Aorta (tissue), 5 donors: ENCODE data around the gene ABHD5. TPM values are rescaled to one million over a fixed set of nuclear protein-coding genes. Genes with fewer than 3 reads are reported as not detected.

Experiments
- ATAC-seq: fragments of 200-7000 bp; cut with Tn5 transposase; one replicate; pipeline ENCODE4 v1.9.1; 2022; ENCODE audit warnings: moderate library complexity; ENCODE audit not compliant: low FRiP score
- DNase-seq, 2 donors: peaks; one replicate each; pipeline ENCODE4 v3.0.0-alpha.2; 2020
- H3K27ac ChIP-seq, 2 donors: one replicate each; pipeline ENCODE4 v1.5.1; 2013; ENCODE audit warnings: low read length in 2 of 2, mild to moderate bottlenecking in 2 of 2, moderate library complexity in 2 of 2, control low read depth in 1 of 2, inconsistent platforms in 1 of 2, low read depth in 1 of 2
- H3K27me3 ChIP-seq, 2 donors: one replicate each; pipeline ENCODE4 v1.6.1; 2013; ENCODE audit warnings: control low read depth in 1 of 2, low read length in 1 of 2, mild to moderate bottlenecking in 1 of 2, moderate library complexity in 1 of 2; ENCODE audit not compliant: insufficient read depth in 2 of 2, control insufficient read depth in 1 of 2
- H3K36me3 ChIP-seq, 2 donors: one replicate each; pipeline ENCODE4 v1.6.1; 2013; ENCODE audit warnings: control low read depth in 1 of 2, low read length in 1 of 2, mild to moderate bottlenecking in 1 of 2; ENCODE audit not compliant: insufficient read depth in 2 of 2, control insufficient read depth in 1 of 2
- H3K4me1 ChIP-seq, 2 donors: one replicate each; pipeline ENCODE4 v1.6.1; 2013; ENCODE audit warnings: low read length in 2 of 2, control low read depth in 1 of 2, mild to moderate bottlenecking in 1 of 2, moderate library complexity in 1 of 2; ENCODE audit not compliant: insufficient read depth in 2 of 2, control insufficient read depth in 1 of 2
- H3K4me3 ChIP-seq, 2 donors: one replicate each; pipeline ENCODE4 v1.5.1; 2013; ENCODE audit warnings: low read length in 2 of 2, control low read depth in 1 of 2, mild to moderate bottlenecking in 1 of 2
- H3K9me3 ChIP-seq: one replicate; pipeline ENCODE4 v1.6.1; 2013; ENCODE audit warnings: mild to moderate bottlenecking, low read length; ENCODE audit not compliant: control insufficient read depth
- WGBS, 2 donors: extraction: QIAGEN DNeasy Blood & Tissue Kit; methylation state at CpG; one replicate each; pipeline ENCODE4 v1.1.7; 2013; 5-methylcytosine and 5-hydroxymethylcytosine counted together
- intact Hi-C, 2 donors: fragments of 100-400 bp; cut with DNase I; formaldehyde crosslinking; loops; one replicate each; pipeline versions ENCODE4 v1.14.2 to v1.15.0; 2022
- polyA plus RNA-seq, 2 donors: library from polyadenylated mRNA; stranded (reverse); fragments of 200-250 nt; gene quantifications; one replicate each; pipeline ENCODE4 v1.2.3, GENCODE V29; 2013
- total RNA-seq, 2 donors: library from RNA; stranded (reverse); fragmentation: NEBNext Ultra II Directional; extraction: Animal tissue kit (Norgen Biotek cat#: 25700); gene quantifications; one replicate each; pipeline ENCODE4 v1.2.1, GENCODE V29; 2021
- donor health status: healthy with polysubstance abuse.
- donor health status: Bipolar disorder and iron deficiency.
- donor health status: DM: no; HTN: no; CAD: no.
- donor health status: DM: no; HTN: no; CAD: no.
- donor health status: DM: yes; HTN: yes; CAD: no.

The ABHD5 gene
- total and polyA plus RNA-seq, 4 donors = 8.6 to 28.8 (median 15.4) TPM

DNA sequence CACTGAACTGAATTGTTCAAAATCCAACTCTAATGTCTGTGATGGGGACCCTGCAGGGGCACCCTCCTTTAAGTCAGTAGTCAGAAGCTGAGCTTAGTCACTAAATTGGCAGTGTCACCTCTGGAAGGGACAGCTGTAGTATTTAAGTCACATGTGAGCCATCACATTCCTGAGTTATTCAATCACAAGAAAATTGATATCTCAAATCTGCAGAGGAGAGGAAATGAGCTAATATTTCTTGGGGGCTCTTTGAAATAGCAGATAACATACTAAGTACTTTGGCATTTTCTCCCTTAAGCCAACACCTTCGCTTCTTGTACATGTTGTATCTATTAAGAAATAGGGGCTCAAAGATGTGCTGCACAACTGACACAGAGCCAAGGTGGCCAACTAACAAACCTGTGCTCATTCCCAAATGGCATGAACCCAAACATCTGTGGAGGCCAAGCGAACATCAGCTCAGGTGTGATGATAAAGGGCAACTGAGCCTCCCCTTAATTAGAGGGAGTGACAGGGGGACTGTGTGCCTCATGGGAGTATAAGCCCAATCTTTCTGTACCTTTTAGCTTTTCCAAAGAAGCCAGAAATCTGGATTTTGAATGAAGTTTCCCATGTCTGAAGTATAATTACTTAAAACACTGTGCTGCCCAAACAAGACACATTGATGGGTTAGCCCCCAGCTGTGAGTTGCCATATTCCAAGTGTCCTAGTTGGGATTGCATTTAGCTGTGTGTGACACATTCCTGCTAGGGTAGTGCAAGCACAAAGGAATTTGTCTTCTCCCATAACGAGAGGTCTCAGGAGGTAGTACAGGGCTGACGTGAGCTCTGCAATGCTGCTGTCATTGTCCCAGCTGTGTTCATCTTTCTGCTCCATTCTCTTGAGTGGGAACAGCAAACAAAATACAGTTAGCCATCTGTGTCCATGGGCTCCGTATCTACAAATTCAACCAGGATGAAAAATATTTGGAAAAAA, 63.3 kb downstream of the ABHD5 start:
- Histone ChIP-seq H3K4me3 (no peak overlapping the region), H3K9me3 (no peaks in the 10 kb centered on the region), H3K36me3 (no peaks in the 10 kb centered on the region), H3K27me3 (no peaks in the 10 kb centered on the region), H3K27ac (no peak overlapping the region), H3K4me1 (no peaks in the 10 kb centered on the region)
- WGBS, 2 donors = 42 to 46% methylated on average over 5 of the region's 5 CpGs
- intact Hi-C loops = no loop called here
- ATAC-seq (no peak), DNase-seq (no peak)

DNA sequence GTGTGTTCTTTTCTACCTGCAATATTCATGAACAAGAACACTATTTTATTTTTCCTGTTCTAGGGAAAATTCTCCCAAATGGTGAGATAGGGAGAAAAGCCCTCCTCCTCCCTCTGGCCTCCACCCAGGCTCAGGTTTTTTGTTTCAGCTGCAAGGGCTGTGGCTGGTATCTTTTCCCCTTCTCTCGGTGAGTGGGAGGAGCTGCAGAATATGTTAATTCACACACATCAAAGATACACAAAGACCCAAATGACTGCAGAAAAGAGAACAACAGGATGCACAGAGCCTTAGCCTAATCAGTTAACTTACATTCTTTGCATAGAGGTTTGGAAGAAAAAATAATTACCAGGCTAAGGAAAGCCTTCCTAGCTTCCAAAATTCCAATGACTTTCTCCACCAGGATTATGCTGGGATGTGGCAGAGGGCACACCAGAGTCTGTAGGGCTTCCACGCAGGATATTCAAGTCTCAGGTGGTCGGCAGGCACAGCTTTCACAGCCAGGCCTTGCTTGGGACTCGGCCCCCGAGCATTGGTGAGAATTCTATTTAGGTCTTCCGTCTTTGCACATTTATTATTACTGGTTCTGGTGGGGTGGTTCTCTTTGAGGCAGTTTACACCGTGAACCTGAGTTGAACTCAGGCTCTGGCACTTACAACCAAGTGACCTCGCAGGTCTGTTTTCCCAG, 64.9 kb downstream of the ABHD5 start:
- WGBS, 2 donors = 67 to 75% methylated on average over 8 of the region's 8 CpGs
- intact Hi-C loops = loop anchor here in 1 of 2 donors (5.0 kb wide), 1 partner anchor 63 kb away; the partner anchor contains the start of gene ABHD5

DNA sequence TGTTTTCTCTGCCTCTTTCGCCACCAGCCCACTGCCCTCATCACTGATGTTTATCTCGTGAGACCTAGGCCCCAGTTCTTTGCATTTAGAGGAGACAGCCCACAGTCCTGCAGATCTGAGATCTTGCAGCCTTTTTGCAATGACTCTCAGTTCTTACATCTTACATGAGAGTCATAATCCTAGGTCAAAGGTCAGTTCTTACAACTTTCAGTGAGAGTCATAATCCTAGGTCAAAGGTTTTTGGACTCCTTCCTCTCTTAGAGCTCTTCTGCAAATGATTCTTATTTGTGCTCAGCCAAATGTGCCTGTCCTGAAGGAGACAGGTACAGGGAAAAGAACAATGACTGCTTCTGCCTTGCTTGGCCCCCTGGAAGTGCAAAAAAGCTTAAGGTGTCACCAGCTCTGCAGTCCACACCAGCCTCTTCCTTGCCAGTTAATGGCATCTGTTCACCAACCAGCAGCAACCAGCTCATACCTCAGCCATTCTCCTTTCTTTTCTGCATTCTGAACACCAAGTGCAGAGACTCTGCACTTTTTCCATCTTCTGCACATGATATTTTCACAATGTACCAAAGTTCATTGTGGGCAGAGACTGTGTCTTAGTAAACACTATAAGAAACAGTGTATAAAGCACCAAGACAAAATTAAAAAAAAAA, 67.1 kb downstream of the ABHD5 start:
- H3K9me3 ChIP-seq = no peaks in the 10 kb centered on the region
- ATAC-seq (no peak), DNase-seq (no peak)
- no peaks in the 10 kb centered on the region for H3K36me3 ChIP-seq
- H3K4me3 ChIP-seq = no peak overlapping the region
- no peak overlapping the region for H3K27ac ChIP-seq
- 94 to 96% methylated on average over 2 of the region's 2 CpGs for WGBS, 2 donors
- no peaks in the 10 kb centered on the region for H3K4me1 ChIP-seq
- intact Hi-C loops = loop anchor here in 1 of 2 donors (5.0 kb wide), 1 partner anchor 65 kb away; the partner anchor contains the start of gene ABHD5
- H3K27me3 ChIP-seq = no peaks in the 10 kb centered on the region

More for the DNA sequence above, 64.9 kb downstream of the ABHD5 start:
- ATAC-seq = no peak
- no peak overlapping the region for H3K4me3 ChIP-seq
- DNase-seq = no peak
- H3K36me3 ChIP-seq = no peaks in the 10 kb centered on the region
- no peaks in the 10 kb centered on the region for H3K9me3 ChIP-seq
- H3K27me3 ChIP-seq = no peaks in the 10 kb centered on the region
- no peaks in the 10 kb centered on the region for H3K4me1 ChIP-seq
- H3K27ac ChIP-seq = no peak overlapping the region

DNA sequence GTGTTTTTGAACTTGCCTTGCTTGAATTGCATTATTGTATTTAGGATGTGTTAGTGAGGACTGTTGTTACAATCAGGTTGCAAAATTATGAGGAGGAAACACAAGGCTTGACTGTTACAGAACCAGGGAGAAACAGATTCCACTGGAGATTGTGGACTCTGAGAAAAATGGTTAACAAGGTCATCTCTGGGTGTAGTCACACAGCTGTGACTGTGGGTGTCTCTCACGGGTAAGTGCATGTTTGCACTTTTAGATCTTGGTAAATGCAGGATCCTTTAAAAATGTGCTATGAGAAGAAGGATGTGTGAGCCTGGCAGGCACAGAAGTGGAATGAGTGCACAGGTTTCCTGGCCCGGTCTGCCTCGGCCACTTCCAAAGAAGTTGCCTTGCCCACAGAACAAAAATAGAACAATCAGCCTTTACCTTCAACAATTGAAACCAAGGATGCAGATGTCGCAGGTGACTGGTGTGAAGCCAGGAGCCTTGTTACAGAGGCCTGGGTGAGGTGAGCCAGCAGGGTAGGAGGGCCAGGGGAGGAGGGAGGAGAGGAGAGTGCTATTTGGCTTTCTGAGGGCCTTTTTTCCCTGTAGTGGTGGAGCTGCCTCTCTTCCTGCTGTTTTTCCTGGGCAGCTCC, 68.0 kb downstream of the ABHD5 start:
- WGBS, 2 donors = 11 to 12% methylated on average over 4 of the region's 4 CpGs
- intact Hi-C loops = loop anchor here in 1 of 2 donors (5.0 kb wide), 1 partner anchor 66 kb away; the partner anchor contains the start of gene ABHD5
- Histone ChIP-seq H3K27me3 (no peaks in the 10 kb centered on the region), H3K9me3 (no peaks in the 10 kb centered on the region), H3K36me3 (no peaks in the 10 kb centered on the region), H3K4me3 (no peak overlapping the region), H3K4me1 (no peaks in the 10 kb centered on the region), H3K27ac (no peak overlapping the region)
- ATAC-seq = no peak
- DNase-seq = no peak

- H3K36me3 ChIP-seq = no peaks in the 10 kb centered on the region
- no peak for ATAC-seq
- intact Hi-C loops = loop anchor here in 1 of 2 donors (5.0 kb wide), 1 partner anchor 67 kb away; the partner anchor contains the start of gene ABHD5
- H3K9me3 ChIP-seq = no peaks in the 10 kb centered on the region
- 46 to 48% methylated on average over 6 of the region's 6 CpGs for WGBS, 2 donors
- H3K4me3 ChIP-seq = no peak overlapping the region
- DNase-seq = no peak
- no peaks in the 10 kb centered on the region for H3K27me3 ChIP-seq
- no peaks in the 10 kb centered on the region for H3K4me1 ChIP-seq
- no peak overlapping the region for H3K27ac ChIP-seq
Measured at GRCh38 chr3:43759297-43759782, 68.6 kb downstream of the ABHD5 start.

DNA sequence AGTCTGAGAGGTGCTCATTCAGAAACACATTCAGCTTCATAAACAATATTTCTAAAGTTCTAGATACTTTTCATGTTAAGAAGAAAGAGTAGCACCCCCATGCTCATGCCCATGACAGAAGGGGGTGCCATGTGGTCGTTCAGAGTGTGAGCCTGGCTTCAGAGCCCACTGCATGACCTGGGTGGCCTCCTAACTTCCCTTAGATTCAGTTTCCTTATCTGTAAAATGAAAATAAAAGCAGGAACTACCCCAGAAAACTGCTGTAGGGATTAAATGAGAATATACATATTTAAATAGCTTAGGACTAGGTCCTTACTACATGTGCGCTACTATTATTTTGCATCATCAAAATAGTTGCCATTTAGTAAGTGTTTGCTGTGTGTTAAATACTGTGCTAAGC, 69.2 kb downstream of the ABHD5 start:
- H3K27ac ChIP-seq = no peak overlapping the region
- WGBS, 2 donors = 70 to 78% methylated on average over 2 of the region's 2 CpGs

DNA sequence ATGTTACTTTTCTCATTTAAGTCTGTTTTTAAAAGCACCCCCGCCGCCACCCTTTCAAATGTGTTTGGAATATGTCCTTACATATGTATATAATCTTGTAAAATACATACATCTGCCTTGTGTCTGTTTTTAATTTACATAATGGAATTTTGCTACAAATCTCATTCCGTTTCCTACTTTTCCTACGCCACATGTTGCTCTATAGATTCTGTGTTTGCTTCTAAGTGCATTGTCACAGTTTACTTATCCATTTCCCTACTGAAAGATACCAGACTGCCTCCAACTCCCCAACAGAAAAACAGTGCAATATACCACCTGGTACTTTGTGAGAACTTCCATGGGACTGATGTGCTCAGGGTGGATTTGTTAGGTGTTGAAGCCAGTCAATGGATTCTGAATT, 70.2 kb downstream of the ABHD5 start:
- intact Hi-C loops = loop anchor here in 1 of 2 donors (10.0 kb wide), 1 partner anchor 136 kb away; the partner anchor contains the start of gene ANO10
- no peak for DNase-seq

More for the DNA sequence above, 69.2 kb downstream of the ABHD5 start:
- no peaks in the 10 kb centered on the region for H3K4me1 ChIP-seq
- H3K9me3 ChIP-seq = no peaks in the 10 kb centered on the region
- intact Hi-C loops = loop anchor here in 1 of 2 donors (5.0 to 10.0 kb wide), 2 partner anchors 68 to 135 kb away; partner anchors contain the start of genes ABHD5 and ANO10
- no peaks in the 10 kb centered on the region for H3K36me3 ChIP-seq
- DNase-seq = no peak
- no peak for ATAC-seq
- H3K27me3 ChIP-seq = no peaks in the 10 kb centered on the region
- no peak overlapping the region for H3K4me3 ChIP-seq

DNA sequence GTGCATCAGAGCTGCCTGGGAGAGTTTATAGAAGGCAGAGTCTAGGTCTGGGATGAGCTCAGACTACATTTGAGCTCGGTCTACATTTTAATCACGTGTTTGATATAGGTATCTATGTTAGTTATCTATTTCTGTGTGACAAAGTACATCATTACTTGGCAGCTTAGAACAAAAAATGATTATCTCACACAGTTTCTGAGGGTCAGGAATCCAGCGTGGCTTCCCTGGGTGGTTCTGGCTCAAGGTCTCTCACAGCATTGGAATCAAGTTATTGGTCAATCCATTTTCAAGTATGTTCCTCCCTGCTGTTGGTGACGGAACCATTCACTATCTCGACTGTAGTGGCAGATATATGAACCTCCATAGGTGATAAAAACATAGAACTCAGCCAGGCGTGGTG, 71.7 kb downstream of the ABHD5 start:
- ATAC-seq = no peak
- no peak overlapping the region for H3K4me3 ChIP-seq
- intact Hi-C loops = loop anchor here in 1 of 2 donors (10.0 kb wide), 1 partner anchor 138 kb away; the partner anchor contains the start of gene ANO10
- no peaks in the 10 kb centered on the region for H3K4me1 ChIP-seq
- WGBS, 2 donors = 90 to 91% methylated on average over 6 of the region's 6 CpGs
- DNase-seq = no peak
- no peaks in the 10 kb centered on the region for H3K36me3 ChIP-seq
- no peak overlapping the region for H3K27ac ChIP-seq
- H3K9me3 ChIP-seq = no peaks in the 10 kb centered on the region
- H3K27me3 ChIP-seq = no peaks in the 10 kb centered on the region

More for the DNA sequence above, 70.2 kb downstream of the ABHD5 start:
- Histone ChIP-seq H3K4me3 (no peak overlapping the region), H3K4me1 (no peaks in the 10 kb centered on the region), H3K9me3 (no peaks in the 10 kb centered on the region), H3K27ac (no peak overlapping the region), H3K36me3 (no peaks in the 10 kb centered on the region), H3K27me3 (no peaks in the 10 kb centered on the region)
- WGBS, 2 donors = 95 to 97% methylated on average over 4 of the region's 4 CpGs
- ATAC-seq = no peak
